Effector CD8-positive, alpha-beta T cell (primary cell): ENCODE results near the gene ALDH9A1.
"Not testable (repeated sequence)": the region's sequence is repeated elsewhere in the genome, so short reads cannot be mapped to it uniquely, and the experiment has no call there.

ENCODE experiments used
- DNase-seq: peaks from one replicate; lab custom pipeline; 2025; lab: John Stamatoyannopoulos, UW
- total RNA-seq, 4 experiments: gene quantifications; one replicate each; lab custom pipeline; 2026; lab: John Stamatoyannopoulos, UW

Gene ALDH9A1
- total RNA-seq = 46.8 to 56.3 (median 50.1) reads per million in 4 experiments

DNA sequence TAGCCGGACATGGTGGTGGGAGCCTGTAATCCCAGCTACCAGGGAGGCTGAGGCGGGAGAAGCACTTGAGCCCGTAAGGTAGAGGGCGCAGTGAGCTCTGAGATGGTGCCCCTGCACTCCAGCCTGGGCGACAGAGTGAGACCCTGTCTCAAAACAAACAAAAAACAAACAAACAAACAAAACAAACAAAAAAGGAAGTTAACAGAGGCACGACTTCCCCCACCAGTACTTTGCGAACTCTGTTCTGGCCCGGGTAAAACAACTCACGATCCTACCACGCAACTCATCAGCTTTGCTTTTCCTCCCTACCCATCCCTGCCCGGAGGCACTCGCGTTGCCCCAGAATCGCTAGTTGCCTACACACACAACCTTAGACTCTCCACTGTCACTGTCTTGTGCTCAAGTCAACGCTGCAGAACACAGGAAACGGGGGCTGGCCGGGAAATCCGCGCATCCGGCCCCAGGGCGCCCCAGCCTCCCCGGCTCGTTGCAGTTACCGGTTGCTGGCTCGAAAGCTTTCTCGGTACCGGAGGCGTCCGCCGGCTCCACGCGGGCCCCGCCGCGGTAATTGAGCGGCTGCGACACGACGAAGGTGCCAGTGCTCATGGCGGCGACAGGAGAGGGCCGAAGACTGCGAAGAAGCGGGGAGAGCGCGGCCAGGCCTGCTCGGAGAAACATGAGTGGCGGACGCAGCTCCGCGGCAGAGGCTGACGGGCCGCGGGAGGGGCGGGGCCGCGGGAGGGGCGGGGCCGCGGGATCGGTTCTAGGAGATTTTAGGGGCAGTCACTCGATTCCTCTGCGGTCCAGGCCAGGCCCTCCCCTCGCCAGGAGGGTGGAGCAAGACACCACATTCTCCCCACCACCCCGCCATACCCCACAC lies at the start of gene ALDH9A1:
ALDH9A1 (minus strand) TSS at position 682 of the 880 bp plus-strand sequence; CDS start at position 678, 4 bp downstream.
- DNase-seq = peak; percentile 78

DNA sequence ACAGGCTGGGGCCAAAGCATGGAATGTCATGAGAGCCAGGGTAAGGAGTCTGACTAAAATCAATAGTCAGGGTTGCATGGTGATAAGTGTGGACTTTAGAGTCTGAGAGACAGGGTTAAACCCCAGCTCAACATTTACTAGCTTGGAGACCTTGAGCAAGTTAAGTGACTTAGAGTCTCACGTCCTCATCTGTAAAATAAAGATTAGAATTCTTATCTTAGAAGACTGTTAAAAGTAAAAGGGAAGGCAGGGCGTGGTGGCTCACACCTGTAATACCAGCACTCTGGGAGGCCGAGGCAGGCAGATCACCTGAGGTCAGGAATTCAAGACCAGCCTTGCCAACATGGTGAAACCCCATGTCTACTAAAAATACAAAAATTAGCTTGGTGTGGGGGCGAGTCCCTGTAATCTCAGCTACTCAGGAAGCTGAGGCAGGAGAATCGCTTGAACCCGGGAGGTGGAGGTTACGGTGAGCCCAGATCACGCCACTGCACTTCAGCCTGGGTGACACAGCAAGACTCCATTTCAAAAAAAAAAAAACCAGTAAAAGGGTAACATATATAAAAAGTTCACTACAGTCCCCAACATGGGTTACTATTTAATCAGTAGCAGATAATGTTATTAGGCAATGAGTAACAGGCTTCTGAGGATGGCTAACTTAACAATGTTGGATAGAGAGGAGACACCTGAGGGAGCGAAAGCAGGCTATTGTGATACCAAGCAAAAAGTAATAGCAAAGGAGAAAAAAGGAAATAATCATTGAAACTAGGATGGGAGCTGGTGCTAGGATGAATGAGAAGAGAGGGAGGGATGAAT lies 49.5 kb upstream of the ALDH9A1 start:
- no peak for DNase-seq

DNA sequence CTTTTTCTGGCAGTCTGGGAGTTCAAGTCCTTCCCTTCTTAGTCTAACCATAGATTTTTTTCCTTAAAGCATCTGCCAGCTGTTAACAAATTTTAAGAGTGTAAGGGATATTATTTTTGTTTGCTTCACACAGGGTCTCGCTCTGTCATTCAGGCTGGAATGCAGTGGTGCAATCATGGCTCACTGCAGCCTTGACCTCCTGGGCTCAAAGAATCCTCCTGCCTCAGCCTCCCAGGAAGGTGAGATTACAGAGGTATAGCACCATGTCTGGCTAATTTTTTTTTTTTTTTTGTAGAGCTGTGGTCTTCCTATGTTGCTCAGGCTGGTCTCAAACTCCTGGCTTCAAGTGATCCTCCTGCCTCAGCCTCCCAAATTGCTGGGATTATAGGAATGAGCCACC lies 46.6 kb upstream of the ALDH9A1 start:
- DNase-seq = not testable (repeated sequence)

DNA sequence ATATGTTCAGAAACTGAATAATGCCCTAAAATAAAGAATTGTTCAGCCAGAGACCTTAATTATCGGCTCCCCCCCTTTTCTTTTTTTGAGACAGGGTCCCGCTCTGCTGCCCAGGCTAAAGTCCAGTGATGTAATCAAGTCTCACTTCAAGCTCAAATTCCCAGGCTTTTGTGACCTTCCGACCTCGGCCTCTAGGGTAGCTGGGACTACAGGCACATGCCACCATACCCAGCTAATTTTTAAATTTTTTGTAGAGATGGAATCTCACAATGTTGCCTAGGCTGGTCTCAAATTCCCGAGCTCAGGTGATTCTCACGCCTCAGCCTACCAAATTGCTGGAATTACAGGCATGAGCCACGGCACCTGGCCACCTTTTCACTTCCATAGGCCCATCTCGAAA lies 43.8 kb upstream of the ALDH9A1 start:
- DNase-seq = no peak

DNA sequence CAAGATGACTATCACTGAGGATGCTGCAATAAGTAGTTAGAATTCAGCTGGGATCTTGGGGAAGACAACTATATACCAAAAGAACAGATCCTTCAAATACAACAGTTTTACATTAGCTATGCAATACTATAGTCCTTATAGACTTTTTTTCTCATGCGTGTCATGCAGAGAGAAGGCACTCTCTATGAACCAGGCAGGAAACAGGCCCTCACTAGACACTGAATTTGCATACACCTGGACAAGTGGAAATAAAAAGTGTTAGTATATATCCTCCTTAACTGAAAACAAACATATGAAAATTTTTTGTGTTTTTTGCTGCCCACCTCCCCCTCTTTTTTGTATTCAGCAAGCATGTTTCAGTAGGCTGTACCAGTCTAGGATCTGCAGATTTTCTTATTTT lies 40.4 kb upstream of the ALDH9A1 start:
- DNase-seq = no peak

DNA sequence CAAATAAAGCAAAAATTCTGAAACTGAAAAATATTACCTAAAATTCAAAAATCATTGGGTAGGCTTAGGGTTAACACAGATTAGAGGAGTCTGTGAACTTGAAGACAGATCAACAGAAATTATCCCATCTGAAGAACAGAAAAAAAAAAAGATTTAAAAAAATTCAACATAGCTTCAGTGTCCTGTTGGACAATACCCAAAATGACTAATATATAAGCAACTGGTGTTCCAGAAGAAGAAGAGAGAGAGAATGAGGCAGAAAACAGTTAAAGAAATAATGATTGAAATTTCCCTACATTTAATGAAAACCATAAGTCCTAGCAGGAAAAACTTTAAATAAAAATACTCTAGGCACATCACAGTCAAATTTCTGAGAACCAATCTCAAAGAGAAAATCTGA lies 38.8 kb upstream of the ALDH9A1 start:
- no peak for DNase-seq

DNA sequence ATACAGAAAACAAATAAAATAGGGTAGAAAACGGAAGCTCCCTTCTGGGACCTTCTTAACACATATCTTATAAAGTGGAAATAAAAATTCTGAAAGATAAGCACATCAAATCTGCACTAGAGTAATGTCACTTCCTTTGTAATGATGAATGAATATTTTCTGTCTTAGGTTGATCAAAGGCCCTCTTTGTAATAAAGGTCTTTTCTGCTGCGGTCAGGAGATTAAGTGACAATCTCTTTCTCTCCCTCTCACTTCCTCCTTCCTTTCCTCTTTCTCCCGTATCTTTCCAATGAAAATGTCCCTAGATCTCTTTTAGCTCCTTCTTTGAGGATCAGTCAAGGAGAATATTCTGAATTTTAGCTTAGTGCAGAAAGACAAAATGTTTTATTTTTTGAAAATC lies 36.5 kb upstream of the ALDH9A1 start:
- DNase-seq = no peak

DNA sequence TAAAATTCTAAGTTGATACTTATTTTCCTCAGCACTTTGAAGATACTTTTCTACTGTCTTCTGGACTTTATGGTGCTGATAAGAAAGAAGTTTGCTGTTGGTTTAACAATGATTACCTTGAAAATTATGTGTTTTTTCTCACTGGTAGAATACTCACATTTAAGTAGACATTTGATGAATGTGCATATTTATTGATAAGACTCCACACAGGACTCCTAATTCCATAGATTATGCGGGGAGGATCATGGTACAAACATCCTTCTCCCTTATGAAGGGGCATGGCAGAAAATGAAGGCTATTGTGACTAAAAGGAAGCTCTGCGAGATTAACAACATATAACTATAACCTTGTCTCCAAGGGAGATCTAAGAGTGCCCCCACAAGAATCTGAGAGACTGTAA lies 28.5 kb upstream of the ALDH9A1 start:
- no peak for DNase-seq

DNA sequence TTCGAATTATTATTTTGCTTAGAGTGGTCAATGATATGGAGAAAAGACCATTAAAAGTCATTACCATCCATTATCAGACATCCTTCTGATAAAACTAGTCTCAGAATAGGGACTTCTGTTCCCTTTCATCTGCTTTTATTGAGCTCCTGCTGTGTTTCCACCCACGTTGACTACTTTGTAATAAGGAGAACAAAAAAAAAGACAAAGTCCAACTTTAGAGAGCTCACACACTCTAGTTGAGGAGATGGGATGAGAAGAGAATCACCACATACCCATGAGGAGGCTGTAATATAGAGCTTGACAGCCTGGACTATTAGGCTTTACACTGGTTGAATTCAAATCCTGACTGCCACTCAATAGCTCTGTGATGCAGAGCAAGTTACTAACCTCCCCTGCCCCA lies 27.8 kb upstream of the ALDH9A1 start:
- no peak for DNase-seq

DNA sequence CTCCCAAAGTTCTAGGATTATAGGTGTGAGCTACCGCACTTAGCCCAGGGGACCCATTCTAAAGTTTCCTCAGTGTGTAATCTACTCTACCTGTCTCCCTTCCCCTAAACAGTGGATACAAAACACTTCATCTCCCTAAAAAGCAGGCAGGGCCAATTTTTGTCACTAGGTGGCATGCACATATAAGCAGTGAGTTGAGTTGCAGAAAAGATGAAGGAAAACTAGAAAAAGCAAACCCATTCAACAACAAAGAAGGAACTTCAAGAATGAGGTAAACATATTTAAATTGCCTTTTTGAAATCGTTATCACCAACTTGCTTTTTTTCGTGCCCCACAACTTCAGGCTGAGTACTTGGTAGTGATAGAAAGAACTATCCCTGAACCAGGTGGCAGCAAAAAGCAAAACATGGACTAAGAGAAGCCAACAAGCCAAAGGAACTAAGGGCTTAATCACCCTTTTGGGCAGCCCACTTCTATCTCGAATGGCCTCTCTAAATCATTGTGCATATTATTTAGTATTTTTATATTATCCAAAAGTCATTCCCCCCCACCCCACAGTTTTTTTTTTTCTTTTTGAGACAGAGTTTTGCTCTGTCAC lies 19.7 kb upstream of the ALDH9A1 start:
- DNase-seq = no peak

DNA sequence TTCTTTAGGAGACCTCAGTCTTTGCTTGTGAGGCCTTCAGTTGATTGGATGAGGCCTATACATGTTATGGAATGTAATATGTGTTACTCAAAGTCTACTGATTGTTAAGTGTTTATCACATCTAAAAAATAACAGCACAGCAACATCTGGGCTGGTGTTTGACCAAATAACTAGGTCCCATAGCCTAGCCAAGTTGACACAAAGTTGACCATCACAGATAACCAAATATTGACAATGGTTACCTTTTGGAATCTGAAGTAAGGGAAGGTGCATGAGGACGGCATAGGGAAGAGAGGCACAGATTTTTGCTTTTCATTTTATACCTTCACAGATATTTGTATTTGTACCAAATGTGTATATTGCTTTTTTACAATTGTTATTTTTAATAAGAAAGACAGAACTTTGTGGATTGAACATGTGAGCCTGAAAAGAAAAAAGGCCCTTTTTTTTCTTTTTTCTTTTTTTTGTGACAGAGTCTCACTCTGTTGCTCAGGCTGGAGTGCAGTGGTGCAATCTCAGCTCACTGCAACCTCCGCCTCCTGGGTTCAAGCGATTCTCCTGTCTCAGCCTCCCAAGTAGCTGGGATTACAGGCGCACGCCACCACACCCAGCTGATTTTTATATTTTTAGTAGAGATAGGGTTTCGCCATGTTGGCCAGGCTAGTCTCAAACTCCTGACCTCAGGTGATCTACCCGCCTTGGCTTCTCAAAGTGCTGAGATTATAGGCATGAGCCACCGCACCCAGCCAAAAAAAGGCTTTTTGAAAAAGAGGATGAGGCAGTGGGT lies 18.1 kb upstream of the ALDH9A1 start:
- DNase-seq = not testable (repeated sequence)

DNA sequence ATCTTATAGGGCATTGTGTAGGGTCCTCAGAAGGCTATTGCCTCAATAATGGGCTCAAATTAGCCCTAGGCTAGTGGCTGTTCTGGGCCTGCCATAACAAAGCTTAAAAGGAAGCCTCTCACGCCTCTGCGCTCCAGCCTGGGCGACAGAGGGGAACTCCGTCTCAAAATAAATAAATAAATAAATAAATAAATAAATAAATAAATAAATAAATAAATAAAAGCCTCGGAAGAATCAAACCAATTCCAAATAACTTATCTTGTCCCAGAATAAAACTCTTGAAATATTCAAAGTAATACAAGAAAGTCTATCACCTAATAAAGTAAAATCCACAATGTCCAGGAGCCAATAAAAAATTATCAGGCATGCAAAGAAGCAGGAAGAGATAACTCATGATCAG lies 14.4 kb upstream of the ALDH9A1 start:
- DNase-seq = no peak

DNA sequence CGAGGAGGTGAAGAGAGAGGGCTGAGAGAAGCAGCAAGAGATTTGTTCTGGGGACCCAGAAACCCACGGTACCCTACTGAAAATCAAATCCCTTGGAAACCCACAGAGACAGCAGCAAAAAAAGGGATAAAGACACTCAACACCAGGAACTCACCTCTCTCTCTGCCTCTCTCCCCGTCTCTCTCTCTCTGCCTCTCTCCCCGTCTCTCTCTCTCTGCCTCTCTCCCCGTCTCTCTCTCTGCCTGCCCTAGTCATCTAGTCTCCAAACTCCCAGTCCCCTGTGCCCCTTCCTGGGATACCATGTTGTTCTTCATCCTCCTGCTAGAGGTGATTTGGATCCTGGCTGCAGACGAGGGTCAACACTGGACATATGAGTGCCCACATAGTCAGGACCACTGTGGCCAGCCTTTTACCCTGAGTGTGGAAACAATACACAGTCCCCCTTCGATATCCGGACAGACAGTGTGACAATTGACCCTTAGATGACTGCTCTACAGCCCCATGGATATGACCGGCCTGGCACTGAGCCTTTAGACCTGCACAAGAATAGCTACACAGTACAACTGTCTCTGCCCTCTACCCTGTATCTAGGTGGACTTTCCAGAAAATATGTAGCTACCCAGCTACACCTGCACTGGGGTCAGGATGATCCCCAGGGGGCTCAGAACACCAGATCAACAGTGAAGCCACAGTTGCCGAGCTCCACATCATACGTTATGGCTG lies 9.8 kb upstream of the ALDH9A1 start:
- no peak for DNase-seq

DNA sequence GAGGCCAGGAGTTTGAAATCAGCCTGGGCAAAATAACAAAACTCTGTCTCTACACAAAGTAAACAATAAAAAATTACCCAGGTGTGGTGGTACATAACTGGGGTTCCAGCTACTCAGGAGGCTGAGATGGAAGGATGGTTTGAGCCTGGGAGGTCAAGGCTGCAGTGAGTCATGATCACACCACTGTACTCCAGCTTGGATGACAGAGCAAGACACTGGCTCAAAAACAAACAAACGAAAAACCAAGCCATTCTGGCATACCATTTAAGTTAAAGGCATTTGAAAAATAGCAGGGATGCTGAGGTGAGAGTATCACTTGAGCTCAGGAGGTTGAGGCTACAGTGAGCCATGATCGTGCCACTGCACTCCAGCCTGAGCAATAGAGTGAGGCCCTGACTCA lies 5.3 kb upstream of the ALDH9A1 start:
- DNase-seq = no peak

DNA sequence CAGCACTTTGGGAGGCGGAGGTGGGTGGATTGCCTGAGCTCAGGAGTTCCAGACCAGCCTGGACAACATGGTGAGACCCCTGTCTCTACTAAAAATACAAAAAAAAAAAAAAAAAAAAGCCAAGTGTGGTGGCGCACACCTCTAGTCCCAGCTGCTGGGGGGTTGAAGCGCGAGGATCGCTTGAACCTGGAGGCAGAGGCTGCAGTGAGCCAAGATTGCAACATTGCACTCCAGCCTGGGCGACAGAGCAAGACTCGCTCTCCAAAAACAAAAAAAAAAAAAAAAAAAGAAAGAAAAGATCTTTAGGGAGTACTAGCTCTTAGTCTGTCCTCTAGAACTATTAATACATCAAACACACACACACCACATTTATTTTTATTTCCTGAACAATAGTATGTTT lies 3.6 kb upstream of the ALDH9A1 start:
- not testable (repeated sequence) for DNase-seq

DNA sequence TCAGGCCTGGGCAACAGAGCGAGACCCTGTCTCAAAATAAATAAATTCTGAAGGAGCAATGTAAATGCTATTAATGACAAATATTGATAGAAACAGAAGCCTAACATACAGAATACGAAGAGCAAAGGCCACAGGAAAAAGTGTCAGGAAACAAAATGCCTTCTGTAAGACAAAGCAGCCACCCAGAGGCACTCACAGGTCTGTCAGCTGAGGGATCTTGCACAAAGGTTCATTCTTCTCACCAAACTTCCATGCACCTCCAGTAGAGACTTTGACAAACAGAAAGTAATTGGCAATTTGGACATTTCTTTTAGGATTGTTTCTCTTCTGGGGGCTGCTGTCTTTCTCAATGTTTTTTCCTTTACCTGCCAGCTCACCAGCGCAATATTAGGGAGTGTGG lies 1.2 kb upstream of the ALDH9A1 start:
- DNase-seq = no peak

DNA sequence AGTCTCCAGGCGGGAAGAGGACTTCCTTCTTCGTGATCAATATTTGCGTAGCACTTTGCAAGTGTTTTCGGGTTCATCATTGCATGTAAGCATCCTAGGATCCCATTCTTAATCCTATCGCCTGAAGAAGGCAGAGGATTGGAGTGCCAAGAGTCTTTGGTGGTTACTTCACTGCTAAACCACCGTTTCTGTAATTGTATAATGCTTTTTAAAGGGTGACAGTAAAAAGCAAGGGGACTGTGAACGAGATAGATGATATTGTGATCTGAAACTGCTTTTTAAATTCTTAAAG lies 345 bp upstream of the ALDH9A1 start:
- DNase-seq = no peak

DNA sequence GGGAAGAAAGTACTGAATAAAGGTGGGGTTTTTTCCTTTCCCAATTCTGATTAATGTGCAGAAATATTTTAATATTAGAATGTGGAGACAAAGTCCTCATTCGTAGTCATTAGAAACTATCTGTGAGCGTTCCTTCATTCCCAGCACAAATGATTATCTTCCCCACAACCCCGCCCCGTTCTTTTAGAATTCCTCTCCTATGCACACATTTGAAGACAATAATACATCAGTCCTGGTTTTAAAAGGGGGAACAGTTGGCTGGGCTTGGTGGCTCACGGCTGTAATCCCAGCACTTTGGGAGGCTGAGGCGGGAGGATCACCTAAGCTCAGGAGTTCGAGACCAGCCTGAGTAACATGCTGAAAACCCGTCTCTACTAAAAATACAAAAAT lies 876 bp downstream of the ALDH9A1 start:
- no peak for DNase-seq

DNA sequence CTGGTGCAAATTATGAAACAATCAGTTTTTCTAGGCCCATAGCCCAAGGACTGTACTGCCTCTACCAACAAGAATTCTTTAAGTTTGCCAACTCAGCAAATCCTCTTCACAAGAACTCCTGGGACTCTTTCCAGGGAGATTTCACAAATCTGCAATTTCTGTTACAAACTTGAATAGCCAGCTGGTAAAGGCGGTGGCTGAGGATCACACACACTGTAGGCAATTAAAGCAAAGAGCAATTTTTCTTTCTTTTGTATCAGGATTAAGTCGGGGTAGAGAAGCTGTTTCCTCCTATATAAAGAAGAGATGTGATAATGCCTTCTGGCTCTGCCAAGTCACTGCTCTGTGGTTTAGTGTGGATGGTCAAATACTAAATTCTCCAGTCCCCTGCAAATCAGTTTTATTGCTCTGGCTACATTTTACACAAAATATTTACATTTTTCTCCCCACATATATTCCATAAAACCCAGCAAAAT lies 1.7 kb downstream of the ALDH9A1 start:
- DNase-seq = no peak

DNA sequence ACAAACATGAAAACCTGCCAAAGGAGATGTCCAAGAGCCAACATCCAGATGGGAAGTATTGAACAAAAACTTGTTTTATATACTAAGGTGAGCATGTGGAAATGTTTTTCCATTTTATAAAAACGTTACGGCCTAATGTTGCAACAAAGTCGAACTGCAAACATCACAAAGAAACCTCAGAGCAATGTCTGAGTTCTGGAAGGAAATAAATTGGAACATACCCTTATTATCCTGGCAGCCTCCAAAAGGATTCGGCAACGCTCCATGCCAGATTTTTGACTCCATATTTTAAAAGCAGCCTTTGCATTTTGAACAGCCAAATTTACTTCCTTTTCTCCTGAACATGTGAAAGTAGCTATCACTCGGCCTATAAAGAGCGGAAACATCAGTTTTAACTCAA lies 3.3 kb downstream of the ALDH9A1 start:
- no peak for DNase-seq

DNA sequence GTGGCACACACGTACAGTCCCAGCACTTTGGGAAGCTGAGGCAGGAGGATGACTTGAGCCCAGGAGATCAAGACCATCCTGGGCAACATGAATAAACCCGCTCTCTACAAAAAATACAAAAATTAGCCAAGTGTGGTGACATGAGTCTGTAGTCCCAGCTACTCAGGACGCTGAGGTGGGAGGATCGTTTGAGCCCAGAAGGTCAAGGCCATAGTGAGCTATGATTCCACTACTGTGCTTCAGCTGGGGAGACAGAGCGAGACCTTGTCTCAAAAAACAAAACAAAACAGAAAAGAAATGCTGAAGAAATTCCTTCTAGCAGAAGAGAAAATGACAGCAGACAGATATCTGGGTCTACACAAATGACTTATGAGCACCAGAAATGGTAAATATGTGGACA lies 10.3 kb downstream of the ALDH9A1 start:
- DNase-seq = no peak
